Measurements from ENCODE around the gene LRRC1. TPM values are rescaled to one million over a fixed set of nuclear protein-coding genes. Genes with fewer than 3 reads are reported as not detected.
A peak's percentile ranks its signal among the peaks of the same experiment; 100 is the strongest.

The LRRC1 gene
- polyA plus RNA-seq, 4 donors, result 21.8 to 41.2 (median 35.4) TPM

DNA sequence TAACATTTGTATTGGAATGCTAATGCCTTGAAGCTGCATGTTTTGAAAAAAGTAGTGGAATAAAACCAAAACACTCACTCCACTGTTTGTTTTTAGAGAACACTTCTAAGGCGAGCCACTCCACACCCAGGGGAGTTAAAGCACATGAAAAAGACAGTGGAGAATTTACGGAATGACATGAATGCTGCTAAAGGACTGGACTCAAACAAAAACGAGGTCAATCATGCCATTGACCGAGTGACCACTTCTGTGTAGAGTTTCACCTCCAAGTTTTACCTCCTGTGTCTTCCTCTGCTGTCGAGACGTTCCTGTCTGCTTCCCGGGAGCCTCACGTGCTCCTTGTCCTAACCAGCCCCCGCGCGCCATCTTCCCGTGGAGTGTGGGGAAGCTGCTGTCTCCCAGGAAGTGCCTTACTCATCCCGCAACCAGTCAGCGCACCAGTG lies 127.8 kb downstream of the LRRC1 start:
- Histone ChIP-seq H3K4me1 (ENCODE audit: control insufficient read depth in 3 of 3, insufficient read depth in 2 of 3, low read depth in 1 of 3, low read length in 2 of 3) (peaks cover 0 to 12% (median 7%) of the 10 kb centered on the region in 3 donors), H3K27ac (ENCODE audit: low read depth in 1 of 3, low read length in 2 of 3) (no peak overlapping the region), H3K27me3 (ENCODE audit: control insufficient read depth in 3 of 3, insufficient read depth in 3 of 3, low read length in 3 of 3) (no peaks in the 10 kb centered on the region), H3K4me3 (ENCODE audit: low read depth in 1 of 3, low read length in 3 of 3) (no peak overlapping the region), H3K36me3 (ENCODE audit: control insufficient read depth in 3 of 3, insufficient read depth in 2 of 3, low read depth in 1 of 3, low read length in 3 of 3) (peaks cover 3 to 22% (median 12%) of the 10 kb centered on the region in 3 donors), H3K9me3 (ENCODE audit: control insufficient read depth in 2 of 2, insufficient read depth in 1 of 2, low read depth in 1 of 2, low read length in 1 of 2) (no peaks in the 10 kb centered on the region)
- WGBS, 3 donors, result 87 to 94% (median 92%) methylated on average over 14 of the region's 14 CpGs
- DNase-seq, result no peak
- FAIRE-seq, result no peak

DNA sequence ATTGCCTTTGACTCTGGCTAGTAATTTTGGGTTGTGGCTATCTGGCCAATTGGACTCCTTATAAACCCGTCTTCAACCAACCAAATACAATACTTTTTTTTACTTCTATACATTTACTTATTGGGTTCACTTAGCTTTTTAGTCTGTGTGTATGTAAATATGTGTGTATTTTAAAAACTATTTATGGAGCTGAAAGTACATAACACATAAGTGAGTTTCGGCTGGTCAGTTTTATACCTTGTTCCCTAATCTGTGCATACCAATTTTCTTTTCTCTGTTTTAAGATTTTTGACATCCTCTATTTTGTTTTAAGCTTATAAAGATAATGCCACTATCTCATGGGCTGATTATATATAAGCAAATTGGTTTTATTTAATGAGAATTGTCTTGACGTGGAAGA lies 129.5 kb downstream of the LRRC1 start:
- DNase-seq (no peak), FAIRE-seq (no peak)
- Histone ChIP-seq H3K36me3 (ENCODE audit: control insufficient read depth in 3 of 3, insufficient read depth in 2 of 3, low read depth in 1 of 3, low read length in 3 of 3) (peaks cover 3 to 22% (median 12%) of the 10 kb centered on the region in 3 donors), H3K9me3 (ENCODE audit: control insufficient read depth in 2 of 2, insufficient read depth in 1 of 2, low read depth in 1 of 2, low read length in 1 of 2) (no peaks in the 10 kb centered on the region), H3K27me3 (ENCODE audit: control insufficient read depth in 3 of 3, insufficient read depth in 3 of 3, low read length in 3 of 3) (no peaks in the 10 kb centered on the region), H3K27ac (ENCODE audit: low read depth in 1 of 3, low read length in 2 of 3) (no peak overlapping the region), H3K4me3 (ENCODE audit: low read depth in 1 of 3, low read length in 3 of 3) (no peak overlapping the region), H3K4me1 (ENCODE audit: control insufficient read depth in 3 of 3, insufficient read depth in 2 of 3, low read depth in 1 of 3, low read length in 2 of 3) (peaks cover 2 to 26% (median 7%) of the 10 kb centered on the region in 3 donors)
- 87 to 91% (median 90%) methylated on average over 3 of the region's 3 CpGs for WGBS, 3 donors

DNA sequence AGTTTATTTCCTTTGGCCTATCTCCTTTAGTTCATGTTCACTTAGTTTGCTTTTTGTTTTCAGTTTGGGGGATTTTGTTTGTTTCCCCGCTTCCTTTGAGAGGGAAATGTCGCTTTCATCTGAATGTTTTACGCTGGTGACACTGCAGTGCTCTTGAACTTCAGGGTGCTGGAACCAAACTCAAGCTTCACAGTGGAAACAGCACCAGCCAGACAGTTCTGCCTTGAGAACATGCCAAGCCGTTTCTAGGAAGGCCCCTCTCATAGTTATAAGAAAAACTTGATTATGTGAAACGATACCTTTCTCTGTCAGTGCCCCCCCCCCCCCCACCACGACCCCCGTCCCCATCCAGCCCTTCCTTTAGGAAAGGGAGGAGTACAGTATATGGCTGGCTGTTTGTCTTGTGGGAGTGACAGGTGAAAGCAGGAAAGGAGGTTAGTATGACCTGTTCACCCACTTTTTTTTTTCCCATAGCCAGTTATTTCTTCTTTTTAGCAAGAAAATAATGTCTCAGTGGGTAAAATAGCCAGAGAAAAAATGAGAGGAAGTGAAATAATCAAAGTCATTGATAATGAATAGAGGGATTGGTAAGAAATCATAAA lies 130.1 kb downstream of the LRRC1 start:
- Histone ChIP-seq H3K4me3 (ENCODE audit: low read depth in 1 of 3, low read length in 3 of 3) (no peak overlapping the region), H3K27me3 (ENCODE audit: control insufficient read depth in 3 of 3, insufficient read depth in 3 of 3, low read length in 3 of 3) (no peaks in the 10 kb centered on the region), H3K27ac (ENCODE audit: low read depth in 1 of 3, low read length in 2 of 3) (no peak overlapping the region), H3K9me3 (ENCODE audit: control insufficient read depth in 2 of 2, insufficient read depth in 1 of 2, low read depth in 1 of 2, low read length in 1 of 2) (no peaks in the 10 kb centered on the region), H3K36me3 (ENCODE audit: control insufficient read depth in 3 of 3, insufficient read depth in 2 of 3, low read depth in 1 of 3, low read length in 3 of 3) (peaks cover 3 to 22% (median 12%) of the 10 kb centered on the region in 3 donors), H3K4me1 (ENCODE audit: control insufficient read depth in 3 of 3, insufficient read depth in 2 of 3, low read depth in 1 of 3, low read length in 2 of 3) (peaks cover 4 to 33% (median 7%) of the 10 kb centered on the region in 3 donors)
- 62 to 82% (median 70%) methylated on average over 6 to 7 of the region's 7 CpGs for WGBS, 3 donors
- FAIRE-seq, result no peak
- no peak for DNase-seq

GRCh38 chr6:53925891-53926290 lies 131.1 kb downstream of the LRRC1 start:
- Histone ChIP-seq H3K9me3 (ENCODE audit: control insufficient read depth in 2 of 2, insufficient read depth in 1 of 2, low read depth in 1 of 2, low read length in 1 of 2) (no peaks in the 10 kb centered on the region), H3K27ac (ENCODE audit: low read depth in 1 of 3, low read length in 2 of 3) (no peak overlapping the region), H3K27me3 (ENCODE audit: control insufficient read depth in 3 of 3, insufficient read depth in 3 of 3, low read length in 3 of 3) (no peaks in the 10 kb centered on the region), H3K4me3 (ENCODE audit: low read depth in 1 of 3, low read length in 3 of 3) (no peak overlapping the region), H3K4me1 (ENCODE audit: control insufficient read depth in 3 of 3, insufficient read depth in 2 of 3, low read depth in 1 of 3, low read length in 2 of 3) (peaks cover 4 to 36% (median 7%) of the 10 kb centered on the region in 3 donors), H3K36me3 (ENCODE audit: control insufficient read depth in 3 of 3, insufficient read depth in 2 of 3, low read depth in 1 of 3, low read length in 3 of 3) (peaks cover 3 to 19% (median 12%) of the 10 kb centered on the region in 3 donors)
- WGBS, 3 donors, result 91 to 98% (median 96%) methylated on average over 6 of the region's 6 CpGs
- DNase-seq, result no peak
- FAIRE-seq, result no peak

- DNase-seq (no peak), FAIRE-seq (no peak)
- no peak overlapping the region for H3K4me3 ChIP-seq (ENCODE audit: low read depth in 1 of 3, low read length in 3 of 3)
- no peaks in the 10 kb centered on the region for H3K9me3 ChIP-seq (ENCODE audit: control insufficient read depth in 2 of 2, insufficient read depth in 1 of 2, low read depth in 1 of 2, low read length in 1 of 2)
- H3K27ac ChIP-seq (ENCODE audit: low read depth in 1 of 3, low read length in 2 of 3), result peak overlapping the region in 1 of 3 donors; percentile 74
- peaks cover 4 to 36% (median 7%) of the 10 kb centered on the region in 3 donors for H3K4me1 ChIP-seq (ENCODE audit: control insufficient read depth in 3 of 3, insufficient read depth in 2 of 3, low read depth in 1 of 3, low read length in 2 of 3)
- no peaks in the 10 kb centered on the region for H3K27me3 ChIP-seq (ENCODE audit: control insufficient read depth in 3 of 3, insufficient read depth in 3 of 3, low read length in 3 of 3)
- 81 to 87% (median 83%) methylated on average over 2 of the region's 2 CpGs for WGBS, 3 donors
- peaks cover 3 to 16% (median 7%) of the 10 kb centered on the region in 3 donors for H3K36me3 ChIP-seq (ENCODE audit: control insufficient read depth in 3 of 3, insufficient read depth in 2 of 3, low read depth in 1 of 3, low read length in 3 of 3)
Measured at GRCh38 chr6:53926505-53926904, 131.7 kb downstream of the LRRC1 start.

DNA sequence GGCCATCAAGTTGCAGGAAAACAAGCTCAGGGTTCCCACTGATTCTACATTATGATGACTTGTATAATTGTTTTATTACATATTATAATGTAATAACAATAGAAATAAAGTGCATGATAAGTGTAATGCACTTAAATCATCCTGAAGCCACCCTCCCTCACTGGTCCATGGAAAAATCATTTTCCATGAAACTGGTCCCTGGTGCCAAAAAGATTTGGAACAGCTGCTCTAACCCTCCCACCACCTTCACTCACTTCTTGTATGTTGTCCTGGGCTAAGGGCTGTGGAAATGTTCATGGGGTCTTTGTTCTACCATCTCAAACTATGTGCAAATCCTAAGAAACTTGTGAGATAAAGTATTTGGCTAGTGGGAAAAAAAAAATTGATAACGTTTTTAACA lies 133.8 kb downstream of the LRRC1 start:
- H3K27me3 ChIP-seq (ENCODE audit: control insufficient read depth in 3 of 3, insufficient read depth in 3 of 3, low read length in 3 of 3), result no peaks in the 10 kb centered on the region
- H3K9me3 ChIP-seq (ENCODE audit: control insufficient read depth in 2 of 2, insufficient read depth in 1 of 2, low read depth in 1 of 2, low read length in 1 of 2), result no peaks in the 10 kb centered on the region
- H3K27ac ChIP-seq (ENCODE audit: low read depth in 1 of 3, low read length in 2 of 3), result peak overlapping the region; percentile 8 to 71 (median 22)
- H3K4me3 ChIP-seq (ENCODE audit: low read depth in 1 of 3, low read length in 3 of 3), result no peak overlapping the region
- peaks cover 4 to 38% (median 9%) of the 10 kb centered on the region in 3 donors for H3K4me1 ChIP-seq (ENCODE audit: control insufficient read depth in 3 of 3, insufficient read depth in 2 of 3, low read depth in 1 of 3, low read length in 2 of 3)
- peaks cover 0 to 12% (median 0%) of the 10 kb centered on the region in 3 donors for H3K36me3 ChIP-seq (ENCODE audit: control insufficient read depth in 3 of 3, insufficient read depth in 2 of 3, low read depth in 1 of 3, low read length in 3 of 3)
- FAIRE-seq, result no peak
- DNase-seq, result no peak
- WGBS, 3 donors, result 6 to 34% (median 21%) methylated on average over 1 of the region's 1 CpG

- H3K27ac ChIP-seq (ENCODE audit: low read depth in 1 of 3, low read length in 2 of 3), result peak overlapping the region; percentile 25 to 71 (median 51)
- no peak for FAIRE-seq
- WGBS, 3 donors, result 42 to 65% (median 62%) methylated on average over 4 of the region's 4 CpGs
Measured at GRCh38 chr6:53929041-53929820, 134.4 kb downstream of the LRRC1 start.

DNA sequence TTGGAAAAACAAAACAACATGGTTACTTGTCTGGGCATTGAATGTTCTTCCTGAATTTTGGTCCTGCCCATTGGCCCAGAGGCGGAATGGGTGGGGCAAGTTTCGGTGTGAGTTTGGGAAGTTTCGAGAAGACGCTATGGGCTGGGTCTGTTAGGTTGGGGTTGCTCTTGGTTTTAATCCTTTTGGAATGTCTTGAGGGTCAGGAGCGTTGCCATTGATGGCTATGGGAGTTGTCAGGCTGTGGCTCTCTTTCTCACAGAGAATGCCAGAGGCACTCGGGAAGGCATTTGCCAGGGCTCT lies 135.0 kb downstream of the LRRC1 start:
- Histone ChIP-seq H3K4me1 (ENCODE audit: control insufficient read depth in 3 of 3, insufficient read depth in 2 of 3, low read depth in 1 of 3, low read length in 2 of 3) (peaks cover 4 to 38% (median 9%) of the 10 kb centered on the region in 3 donors), H3K4me3 (ENCODE audit: low read depth in 1 of 3, low read length in 3 of 3) (no peak overlapping the region), H3K27me3 (ENCODE audit: control insufficient read depth in 3 of 3, insufficient read depth in 3 of 3, low read length in 3 of 3) (no peaks in the 10 kb centered on the region), H3K9me3 (ENCODE audit: control insufficient read depth in 2 of 2, insufficient read depth in 1 of 2, low read depth in 1 of 2, low read length in 1 of 2) (no peaks in the 10 kb centered on the region), H3K36me3 (ENCODE audit: control insufficient read depth in 3 of 3, insufficient read depth in 2 of 3, low read depth in 1 of 3, low read length in 3 of 3) (peaks cover 0 to 12% (median 0%) of the 10 kb centered on the region in 3 donors), H3K27ac (ENCODE audit: low read depth in 1 of 3, low read length in 2 of 3) (peak overlapping the region; percentile 25 to 64 (median 51))
- 88 to 93% (median 93%) methylated on average over 6 of the region's 6 CpGs for WGBS, 3 donors
- no peak for DNase-seq
- FAIRE-seq, result no peak

More at GRCh38 chr6:53929041-53929820, 134.4 kb downstream of the LRRC1 start:
- H3K4me3 ChIP-seq (ENCODE audit: low read depth in 1 of 3, low read length in 3 of 3), result no peak overlapping the region
- H3K36me3 ChIP-seq (ENCODE audit: control insufficient read depth in 3 of 3, insufficient read depth in 2 of 3, low read depth in 1 of 3, low read length in 3 of 3), result peaks cover 0 to 12% (median 0%) of the 10 kb centered on the region in 3 donors
- peaks cover 4 to 38% (median 9%) of the 10 kb centered on the region in 3 donors for H3K4me1 ChIP-seq (ENCODE audit: control insufficient read depth in 3 of 3, insufficient read depth in 2 of 3, low read depth in 1 of 3, low read length in 2 of 3)
- H3K9me3 ChIP-seq (ENCODE audit: control insufficient read depth in 2 of 2, insufficient read depth in 1 of 2, low read depth in 1 of 2, low read length in 1 of 2), result no peaks in the 10 kb centered on the region
- no peaks in the 10 kb centered on the region for H3K27me3 ChIP-seq (ENCODE audit: control insufficient read depth in 3 of 3, insufficient read depth in 3 of 3, low read length in 3 of 3)
- DNase-seq, result peak; percentile 87 to 93

Measured in small intestine (tissue), 7 donors.